WERI-Rb-1 (cell line): ENCODE data around the gene IP6K1.

ENCODE experiments used
- DNase-seq: peaks from one replicate; pipeline ENCODE4 v3.0.0-alpha.2; 2020
- H3K27ac ChIP-seq: fragments of 250-450 bp; sonication (Bioruptor Pico); 2 replicates; pipeline ENCODE4 v1.5.1; 2020; ENCODE audit warnings: mild to moderate bottlenecking, moderate library complexity
- H3K27me3 ChIP-seq: fragments of 250-450 bp; sonication (Bioruptor Pico); 2 replicates; pipeline ENCODE4 v1.5.1; 2021; ENCODE audit warnings: mild to moderate bottlenecking, low read depth, moderate library complexity; ENCODE audit not compliant: insufficient read depth, severe bottlenecking
- H3K36me3 ChIP-seq: fragments of 250-450 bp; sonication (Bioruptor Pico); 2 replicates; pipeline ENCODE4 v1.5.1; 2020; ENCODE audit warnings: mild to moderate bottlenecking, moderate library complexity
- H3K4me3 ChIP-seq: 2 replicates; pipeline ENCODE4 v1.5.1; 2011; ENCODE audit warnings: low read depth, mild to moderate bottlenecking, control low read depth, low read length
- H3K9me3 ChIP-seq: fragments of 250-450 bp; sonication (Bioruptor Pico); 2 replicates; pipeline ENCODE4 v1.5.1; 2021; ENCODE audit warnings: mild to moderate bottlenecking, moderate library complexity; ENCODE audit not compliant: severe bottlenecking
- CTCF ChIP-seq: IDR thresholded peaks from 2 replicates; pipeline ENCODE4 v1.5.1; 2011; ENCODE audit warnings: low read depth, mild to moderate bottlenecking, control low read depth, inconsistent platforms, low read length

The IP6K1 gene

DNA sequence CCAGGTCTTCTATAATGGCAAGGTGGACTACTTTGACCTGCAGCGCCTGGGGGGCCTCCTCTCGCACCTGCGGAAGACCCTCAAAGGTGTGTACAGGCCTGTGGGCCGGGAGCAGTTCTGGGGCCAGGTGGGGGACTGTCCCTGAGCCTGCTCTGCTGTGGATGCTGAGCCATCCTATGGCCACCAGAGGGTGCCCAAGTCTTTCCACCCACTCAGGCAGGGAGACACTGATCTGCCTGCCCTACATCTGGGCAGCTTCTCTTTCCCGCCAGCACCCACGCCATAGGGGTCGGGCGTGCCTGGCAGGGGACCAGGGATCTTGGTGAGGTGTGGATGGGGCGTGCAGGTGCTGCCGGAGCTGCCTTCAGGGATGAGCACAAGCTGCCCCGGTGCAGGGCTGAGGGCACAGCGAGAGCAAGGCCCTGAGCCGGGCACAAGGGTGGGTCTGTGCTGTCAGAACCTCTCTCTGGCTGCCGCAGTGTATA, 82.9 kb downstream of the IP6K1 start:
- Histone ChIP-seq H3K27ac (0 out of 2 replicates have a peak overlapping the region, but pooled peaks have one; percentile 3), H3K36me3 (peaks cover 12% of the 10 kb centered on the region), H3K4me3 (no peak overlapping the region), H3K27me3 (no peaks in the 10 kb centered on the region), H3K9me3 (no peaks in the 10 kb centered on the region)
- TF ChIP-seq CTCF: peak; percentile 95
- peak; percentile 76 for DNase-seq

DNA sequence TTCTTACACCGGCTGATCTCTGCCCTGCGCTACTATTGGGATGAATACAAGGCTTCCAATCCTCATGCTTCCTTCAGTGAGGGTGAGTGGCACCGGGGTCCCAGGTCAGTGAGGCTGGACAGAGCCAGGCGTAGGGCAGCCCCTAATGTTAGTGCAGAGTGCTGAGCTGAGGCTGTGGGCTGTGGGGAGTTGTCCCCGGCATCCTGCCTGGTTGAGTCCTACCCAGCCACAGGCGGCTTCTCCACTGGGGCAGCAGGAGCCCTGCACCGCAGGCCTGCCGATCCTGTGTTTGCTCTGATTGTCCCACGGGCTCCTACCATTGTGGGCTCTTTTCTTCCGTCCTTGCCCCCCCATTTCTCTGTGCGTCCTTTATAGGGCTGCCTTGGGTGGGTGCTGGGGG, 83.7 kb downstream of the IP6K1 start:
- Histone ChIP-seq H3K4me3 (no peak overlapping the region), H3K27ac (no peak overlapping the region), H3K36me3 (peaks cover 12% of the 10 kb centered on the region), H3K9me3 (no peaks in the 10 kb centered on the region), H3K27me3 (no peaks in the 10 kb centered on the region)
- no peak for TF ChIP-seq CTCF
- DNase-seq: no peak

DNA sequence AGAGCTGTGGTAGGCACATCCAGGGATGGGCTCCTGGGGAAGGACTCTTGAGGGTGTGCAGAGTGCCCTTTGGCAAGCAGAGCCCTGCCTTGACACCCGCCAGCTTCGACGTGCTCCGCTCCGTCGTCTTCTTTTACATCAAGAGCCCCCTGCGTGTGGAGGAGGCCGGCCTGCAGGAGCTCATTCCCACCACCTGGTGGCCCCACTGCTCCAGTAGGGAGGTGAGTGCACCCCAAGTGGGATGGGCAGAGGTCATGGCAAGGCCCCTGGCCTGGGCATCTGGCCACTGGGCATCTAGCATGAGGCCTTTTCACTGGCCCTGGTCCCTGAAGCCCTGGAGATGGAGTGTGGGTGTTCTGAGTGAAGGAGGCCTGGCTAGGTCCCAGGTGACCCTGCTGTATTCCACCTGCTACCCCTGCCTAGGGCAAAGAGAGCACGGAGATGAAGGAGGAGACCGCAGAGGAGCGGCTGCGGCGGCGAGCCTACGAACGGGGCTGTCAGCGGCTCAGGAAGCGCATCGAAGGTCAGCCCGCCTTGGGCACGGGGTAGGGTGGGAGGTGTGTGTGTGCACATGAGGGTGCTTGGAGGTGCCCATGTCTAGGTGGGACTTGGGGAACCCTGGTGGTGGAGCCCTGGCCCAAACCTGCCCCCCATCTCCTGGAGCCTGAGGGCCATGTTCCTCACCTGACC, 84.8 kb downstream of the IP6K1 start:
- H3K36me3 ChIP-seq: peaks cover 12% of the 10 kb centered on the region
- H3K27me3 ChIP-seq: no peaks in the 10 kb centered on the region
- H3K9me3 ChIP-seq: no peaks in the 10 kb centered on the region
- no peak overlapping the region for H3K4me3 ChIP-seq
- peak; percentile 70 for TF ChIP-seq CTCF
- peak; percentile 55 for DNase-seq
- no peak overlapping the region for H3K27ac ChIP-seq

DNA sequence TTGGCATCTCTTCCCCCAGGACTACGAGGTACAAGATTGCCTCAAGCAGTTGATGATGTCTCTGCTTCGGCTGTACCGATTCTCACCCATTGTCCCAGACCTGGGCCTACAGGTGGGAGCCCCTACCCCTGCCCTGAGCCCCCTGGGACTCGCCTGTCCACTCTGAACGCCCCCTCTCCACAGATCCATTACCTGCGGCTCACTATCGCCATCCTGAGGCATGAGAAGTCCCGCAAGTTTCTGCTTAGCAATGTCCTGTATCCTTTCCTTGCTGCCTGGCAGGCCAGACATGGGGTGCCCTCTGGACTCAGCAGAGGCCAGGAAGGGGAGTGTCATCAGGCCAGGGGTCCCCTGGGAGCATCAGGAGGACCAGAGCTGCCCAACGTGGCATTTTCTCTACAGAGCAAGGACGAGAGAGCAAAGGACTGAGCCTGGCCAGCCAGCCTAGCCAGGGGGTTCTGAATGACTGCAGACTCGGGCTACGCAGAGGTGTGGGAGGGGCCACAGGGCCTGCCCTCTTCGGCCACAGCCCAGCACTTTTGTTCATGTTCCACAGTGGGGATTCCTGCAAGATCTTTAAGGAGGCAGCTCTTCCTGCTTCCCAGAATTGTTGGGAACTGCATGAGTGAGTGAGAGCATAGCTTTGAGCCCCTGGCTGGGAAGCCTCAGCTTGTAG, 85.8 kb downstream of the IP6K1 start:
- Histone ChIP-seq H3K4me3 (no peak overlapping the region), H3K36me3 (peaks cover 9% of the 10 kb centered on the region), H3K27ac (no peak overlapping the region), H3K9me3 (no peaks in the 10 kb centered on the region), H3K27me3 (no peaks in the 10 kb centered on the region)
- TF ChIP-seq CTCF: peak; percentile 39; the same call in 1 of the 2 replicates
- DNase-seq: no peak

DNA sequence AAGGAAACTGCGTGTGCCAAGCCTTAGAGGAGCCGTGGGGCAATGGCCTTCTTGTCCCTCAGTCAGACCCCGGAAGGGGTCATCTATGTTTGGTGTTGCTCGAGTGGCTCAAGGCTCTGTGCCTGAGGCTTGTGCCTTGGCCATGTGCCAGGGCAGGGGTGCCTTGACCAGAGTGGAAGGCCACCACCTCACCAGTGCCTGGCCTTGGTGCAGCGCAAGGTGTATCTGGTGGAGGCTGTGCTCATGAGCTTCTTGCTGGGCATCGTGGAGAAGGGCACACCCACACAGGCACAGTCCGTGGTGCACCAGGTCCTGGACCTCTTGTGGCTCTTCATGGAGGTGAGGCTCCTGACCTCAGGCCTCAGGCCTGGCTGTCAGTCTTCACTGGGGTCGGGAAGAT, 86.3 kb downstream of the IP6K1 start:
- no peak for DNase-seq
- H3K9me3 ChIP-seq: no peaks in the 10 kb centered on the region
- no peak for TF ChIP-seq CTCF
- no peak overlapping the region for H3K27ac ChIP-seq
- H3K4me3 ChIP-seq: no peak overlapping the region
- peaks cover 8% of the 10 kb centered on the region for H3K36me3 ChIP-seq
- H3K27me3 ChIP-seq: no peaks in the 10 kb centered on the region
